HPDE6-E6E7 (cell line): ENCODE data around the gene MATR3.
A peak's percentile ranks its signal among the peaks of the same experiment; 100 is the strongest.
"Not testable (repeated sequence)": the region's sequence is repeated elsewhere in the genome, so short reads cannot be mapped to it uniquely, and the experiment has no call there.

Experiments used
- DNase-seq: peaks from one replicate; pipeline ENCODE4 v3.0.0; 2011; ENCODE audit warnings: missing footprints; ENCODE audit errors: extremely low spot score

The MATR3 gene

DNA sequence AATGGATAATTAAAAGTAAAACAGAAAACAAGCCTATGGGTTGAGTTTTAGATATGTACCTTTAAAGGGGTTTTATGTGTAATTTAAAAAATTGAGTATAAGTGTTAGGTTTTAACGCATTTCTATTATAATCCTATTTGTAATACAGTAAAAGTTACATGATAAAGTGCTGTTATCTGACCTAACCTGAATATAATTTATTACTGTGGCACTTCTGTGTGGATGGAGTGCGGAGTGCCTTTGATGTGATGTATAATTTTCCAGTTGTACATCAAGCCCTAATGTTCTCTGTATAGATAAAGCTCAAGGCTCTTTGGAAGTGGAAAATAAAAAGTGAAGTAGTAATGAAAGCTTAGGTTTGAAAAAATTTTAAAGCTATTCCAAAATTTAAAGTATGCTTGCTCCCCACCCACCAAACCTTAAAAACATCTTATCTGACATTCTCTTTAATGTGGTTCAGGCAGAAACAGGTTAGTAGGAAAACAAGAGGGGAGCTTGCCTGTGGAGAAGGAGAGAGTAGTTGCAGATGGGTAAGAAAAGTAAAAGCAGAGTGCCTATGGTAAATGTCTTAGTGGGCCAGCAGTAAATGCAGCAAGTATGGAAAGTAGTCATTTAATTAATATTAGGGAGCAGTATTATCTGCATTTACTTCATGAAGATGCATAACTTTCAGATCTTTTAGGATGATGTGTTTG is 4.0 kb downstream of the MATR3 start:
- no peak for DNase-seq

DNA sequence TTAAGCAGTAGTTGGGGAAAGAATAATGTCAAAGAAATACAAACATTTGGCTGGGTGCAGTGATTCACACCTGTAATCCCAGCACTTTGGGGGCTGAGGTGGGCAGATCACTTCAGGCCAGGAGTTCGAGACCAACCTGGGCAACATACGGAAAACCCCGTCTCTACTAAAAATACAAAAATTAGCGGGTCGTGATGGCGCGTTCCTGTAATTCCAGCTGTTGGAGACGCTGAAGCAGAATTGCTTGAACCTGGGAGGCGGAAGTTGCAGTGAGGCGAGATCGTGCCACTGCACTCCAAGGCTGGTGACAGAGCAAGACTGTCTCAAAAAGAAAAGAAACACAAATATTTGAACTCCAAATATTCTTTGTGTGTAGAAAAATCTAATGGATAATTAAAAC is 4.7 kb downstream of the MATR3 start:
- DNase-seq: no peak

DNA sequence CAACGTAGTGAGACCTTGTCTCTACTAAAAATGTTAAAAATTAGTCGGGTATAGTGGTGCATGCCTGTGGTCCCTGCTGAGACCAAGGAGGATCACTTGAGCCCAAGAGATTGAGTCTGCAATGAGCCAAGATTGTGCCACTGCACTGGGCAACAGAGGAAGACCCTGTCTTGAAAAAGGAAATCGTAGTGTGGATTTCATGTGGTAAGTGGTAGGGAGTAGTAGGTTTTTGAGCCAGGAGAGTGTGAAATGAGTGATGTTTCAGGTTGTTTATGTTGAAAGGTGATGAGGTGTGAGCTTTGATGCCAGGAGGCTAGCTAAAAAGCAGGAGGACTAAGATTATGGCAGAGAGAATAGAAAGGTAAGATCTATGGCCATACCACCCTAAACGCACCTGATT is 5.9 kb downstream of the MATR3 start:
- DNase-seq: no peak

DNA sequence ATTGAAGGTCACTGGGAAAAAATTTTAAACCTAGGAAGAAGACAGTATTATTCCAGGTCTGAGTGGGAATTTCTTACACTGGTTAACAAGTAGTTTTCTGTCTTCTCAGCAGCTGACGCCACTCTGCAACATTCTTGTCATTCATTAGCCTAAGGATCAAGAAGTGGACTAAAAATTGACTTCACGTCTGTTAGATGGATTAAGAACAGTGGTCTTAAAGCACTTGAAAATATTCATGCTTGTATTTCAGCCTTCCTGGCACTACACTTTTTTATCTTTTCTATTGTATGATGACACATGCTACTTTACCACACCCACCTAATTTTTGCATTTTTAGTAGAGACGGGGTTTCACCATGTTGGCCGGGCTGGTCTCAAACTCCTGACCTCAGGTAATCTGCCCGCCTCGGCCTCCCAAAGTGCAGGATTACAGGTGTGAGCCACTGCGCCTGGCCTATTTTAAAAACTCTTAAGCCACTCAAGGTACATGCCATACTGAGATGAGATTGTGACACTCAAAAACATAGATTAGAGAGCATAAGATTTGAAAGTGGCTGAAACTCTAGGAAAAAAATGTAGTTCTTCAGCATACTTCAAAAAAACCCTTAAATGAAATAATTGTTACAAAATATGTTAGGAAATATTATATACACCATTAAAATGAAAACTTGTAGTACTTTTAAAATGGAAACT is 8.4 kb downstream of the MATR3 start:
- DNase-seq: no peak

DNA sequence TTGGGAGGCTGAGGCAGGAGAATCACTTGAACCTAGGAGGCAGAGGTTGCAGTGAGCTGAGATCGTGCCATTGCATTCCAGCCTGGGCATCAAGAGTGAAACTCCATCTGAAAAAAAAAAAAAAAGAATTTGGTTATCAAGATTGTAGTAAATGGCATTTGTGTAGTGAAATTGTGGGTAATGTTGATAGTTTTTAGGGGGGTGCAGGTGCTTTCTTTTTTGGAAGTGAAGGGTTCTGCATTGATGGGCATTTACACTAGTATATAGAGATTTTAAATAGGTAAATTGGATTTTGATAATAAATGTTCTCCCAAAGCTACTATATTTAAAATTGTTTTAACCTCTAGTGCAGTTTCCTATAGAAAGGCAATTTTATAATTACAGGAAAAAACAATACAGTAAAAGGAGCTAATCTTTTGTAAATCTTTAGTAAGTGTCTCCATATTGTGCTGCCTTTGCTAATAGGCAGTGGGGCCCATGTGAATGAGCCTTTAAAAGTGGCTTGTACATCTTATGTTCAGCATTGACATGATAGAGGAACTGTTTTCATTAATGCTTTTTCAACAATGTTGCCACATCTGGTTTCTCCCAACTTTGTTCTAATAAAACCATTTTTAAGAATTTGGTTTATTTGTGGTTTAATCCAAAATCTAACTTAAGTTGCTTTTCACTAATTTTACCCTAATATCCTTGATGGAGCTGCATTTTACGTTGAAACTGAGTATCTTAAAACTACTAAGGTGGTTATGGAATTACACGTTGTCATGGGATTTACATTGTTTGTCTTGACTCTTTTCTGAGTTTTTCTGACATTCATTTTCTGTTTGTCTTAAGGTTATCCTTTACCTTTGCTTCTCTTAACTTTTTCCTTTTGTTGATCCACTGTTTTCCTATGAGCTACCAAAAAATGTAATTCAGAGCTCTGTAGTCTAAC is 11.1 kb downstream of the MATR3 start:
- DNase-seq: no peak

DNA sequence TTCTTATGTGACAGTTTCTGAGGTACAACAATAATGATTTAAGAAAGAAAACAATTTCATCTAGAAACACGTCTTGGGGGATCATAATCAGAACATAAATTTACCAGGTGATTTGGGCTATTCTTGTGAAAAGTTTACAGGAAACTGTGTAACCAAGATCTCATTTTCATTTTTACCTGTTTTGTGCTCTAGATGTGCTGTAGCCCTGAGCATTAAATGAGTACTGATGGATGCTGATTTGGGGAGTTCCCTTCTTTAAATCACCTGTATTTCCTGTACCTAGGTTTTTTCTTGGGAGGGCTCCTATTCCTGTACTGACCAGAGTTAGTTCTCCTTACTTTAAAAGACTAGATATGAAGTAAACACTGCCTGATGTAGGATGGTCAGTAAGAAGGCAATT is 12.7 kb downstream of the MATR3 start:
- no peak for DNase-seq

DNA sequence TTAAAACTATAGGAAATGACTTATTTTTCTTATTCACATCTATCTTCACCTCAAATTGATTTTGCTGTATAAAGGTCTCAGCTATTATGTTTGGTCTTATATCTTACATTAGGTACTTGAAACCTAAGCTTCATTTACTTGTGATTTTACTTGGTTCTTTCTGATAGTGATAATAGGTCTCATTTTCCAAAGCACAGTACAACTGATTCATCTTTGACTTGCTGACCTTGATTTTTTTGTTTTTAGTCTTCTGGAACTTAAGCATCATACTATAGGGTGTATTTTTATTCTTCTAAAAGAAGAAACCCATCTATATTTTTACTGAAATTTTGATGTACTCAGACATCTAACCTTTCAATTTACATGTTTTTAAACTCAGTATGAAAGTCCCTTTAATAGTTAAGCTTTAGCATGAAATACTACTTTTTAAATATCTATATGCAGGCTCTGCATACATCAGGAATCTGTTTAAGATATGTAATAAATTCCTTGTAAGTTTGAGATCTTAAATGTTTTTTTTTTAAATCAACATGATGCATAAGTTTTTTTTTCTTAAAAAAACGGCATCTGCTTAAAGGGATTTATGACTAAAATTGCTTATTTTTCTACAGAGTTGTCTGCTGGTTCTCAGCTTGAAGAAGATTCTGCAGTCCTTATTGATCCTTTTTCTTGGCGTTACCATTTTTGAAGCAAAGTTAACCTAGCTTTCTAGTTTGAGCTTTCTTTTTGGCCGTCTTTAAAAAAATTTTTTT is 13.3 kb downstream of the MATR3 start:
- DNase-seq: no peak

DNA sequence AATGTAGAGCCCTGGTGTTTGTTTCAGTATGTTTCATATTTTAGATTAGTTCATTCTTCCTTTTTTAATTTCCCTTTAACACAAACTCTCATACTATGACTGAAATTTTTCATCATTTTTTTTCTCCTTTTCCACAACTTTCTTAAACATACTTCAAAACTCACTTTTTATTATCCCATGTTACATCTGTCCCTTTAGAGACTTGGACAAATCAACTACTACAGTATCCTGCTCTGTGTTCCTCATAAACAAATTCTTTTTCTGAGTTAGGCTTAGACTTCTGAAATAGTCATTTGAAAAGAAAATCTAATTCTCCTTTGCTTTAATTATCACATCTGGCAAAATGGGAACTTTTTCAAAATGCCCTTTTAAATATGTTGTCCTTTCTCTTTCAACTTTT is 15.3 kb downstream of the MATR3 start:
- no peak for DNase-seq

DNA sequence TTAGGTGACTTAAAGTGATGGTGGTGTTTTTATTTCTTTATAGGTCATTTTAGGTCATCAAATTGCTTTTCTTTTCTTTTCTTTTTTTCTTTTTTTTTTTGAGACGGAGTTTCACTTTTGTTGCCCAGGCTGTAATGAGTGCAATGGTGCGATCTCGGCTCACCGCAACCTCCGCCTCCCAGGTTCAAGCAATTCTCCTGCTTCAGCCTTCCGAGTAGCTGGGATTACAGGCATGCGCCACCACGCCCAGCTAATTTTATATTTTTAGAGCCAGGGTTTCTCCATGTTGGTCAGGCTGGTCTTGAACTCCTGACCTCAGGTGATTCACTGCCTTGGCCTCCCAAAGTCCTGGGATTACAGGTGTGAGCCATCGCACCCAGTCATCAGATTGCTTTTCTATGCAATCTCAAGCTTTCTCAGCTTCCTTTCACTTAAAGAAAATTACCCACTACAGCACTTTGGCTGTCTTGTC is 17.2 kb downstream of the MATR3 start:
- peak; percentile 57 for DNase-seq

DNA sequence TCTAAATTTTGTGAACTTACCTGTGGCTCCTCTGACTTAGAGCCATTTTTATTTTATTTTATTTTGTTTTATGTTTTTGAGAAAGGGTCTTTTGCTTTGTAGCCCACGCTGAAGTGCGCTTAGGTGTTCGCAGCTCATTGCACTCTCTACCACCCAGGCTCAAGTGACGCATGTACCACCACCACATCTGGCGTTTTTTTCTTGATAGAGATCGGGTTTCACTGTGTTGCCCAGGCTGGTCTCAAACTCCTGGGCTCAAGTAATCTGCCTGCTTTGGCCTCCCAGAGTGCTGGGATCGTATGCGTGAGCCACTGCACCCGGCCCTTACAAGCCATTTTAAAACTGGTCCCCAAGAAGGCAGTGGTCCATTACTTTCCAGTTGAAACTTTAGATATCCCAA is 18.5 kb downstream of the MATR3 start:
- no peak for DNase-seq

DNA sequence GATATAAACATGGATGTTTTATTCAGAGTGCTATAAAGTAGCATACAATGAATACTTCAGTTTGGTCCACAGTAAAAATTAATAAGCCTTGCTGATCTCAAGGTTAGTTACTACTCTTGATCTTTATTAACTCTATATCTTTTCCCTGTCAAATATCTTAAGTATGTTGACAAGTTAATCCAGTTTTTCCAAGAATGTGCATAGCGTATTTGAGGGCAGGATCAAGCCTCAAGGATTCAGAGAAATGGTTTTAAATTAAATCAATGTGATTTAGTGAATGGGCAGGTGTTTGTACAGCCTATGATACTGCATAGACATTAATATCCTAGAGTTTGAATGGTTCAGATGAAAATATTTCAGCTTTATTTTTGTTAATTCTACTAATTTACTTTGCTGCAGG is 20.7 kb downstream of the MATR3 start:
- DNase-seq: no peak

DNA sequence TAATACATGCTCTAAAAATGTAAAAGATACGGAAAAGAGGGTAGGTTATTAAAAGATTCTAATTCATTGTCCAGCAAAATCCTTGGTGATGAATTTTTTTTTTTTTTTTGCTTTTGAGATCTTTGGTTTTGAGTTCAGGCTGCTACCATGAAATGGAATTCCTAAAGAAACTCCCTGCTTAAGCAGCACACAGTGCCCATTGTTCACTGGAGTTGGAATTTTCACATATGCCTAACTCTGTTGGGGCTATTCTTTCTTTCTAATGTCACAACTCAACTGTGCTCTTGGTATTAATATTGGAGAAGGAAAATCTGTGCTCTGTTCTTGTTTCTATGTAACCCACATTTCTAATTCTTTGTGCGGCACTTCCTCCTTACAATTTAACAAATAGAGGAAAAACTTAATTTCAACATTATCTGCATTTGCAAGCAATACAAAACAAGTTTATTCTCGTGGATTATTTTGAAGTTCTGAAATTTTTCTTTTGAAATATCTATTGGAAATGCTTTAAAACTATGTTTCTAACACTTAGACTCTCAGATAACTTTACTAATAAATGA is 21.6 kb downstream of the MATR3 start:
- no peak for DNase-seq

DNA sequence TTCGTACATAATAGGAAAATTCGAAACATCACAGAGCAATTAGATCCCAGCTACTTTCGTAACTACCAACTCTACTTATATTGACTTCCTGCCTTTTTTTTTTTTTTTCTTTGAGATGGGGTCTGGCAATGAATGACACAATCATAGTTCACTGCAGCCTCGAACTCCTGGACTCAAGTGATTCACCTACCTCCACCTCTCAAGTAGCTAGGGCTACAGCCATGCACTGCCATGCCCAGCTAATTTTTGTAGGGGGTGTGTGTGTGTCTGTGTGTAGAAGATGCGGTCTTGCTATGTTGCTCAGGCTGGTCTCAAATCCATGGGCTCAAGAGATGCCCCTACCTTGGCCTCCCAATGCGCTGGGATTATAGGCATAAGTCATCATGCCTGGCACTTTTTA is 42.3 kb downstream of the MATR3 start:
- DNase-seq: no peak

DNA sequence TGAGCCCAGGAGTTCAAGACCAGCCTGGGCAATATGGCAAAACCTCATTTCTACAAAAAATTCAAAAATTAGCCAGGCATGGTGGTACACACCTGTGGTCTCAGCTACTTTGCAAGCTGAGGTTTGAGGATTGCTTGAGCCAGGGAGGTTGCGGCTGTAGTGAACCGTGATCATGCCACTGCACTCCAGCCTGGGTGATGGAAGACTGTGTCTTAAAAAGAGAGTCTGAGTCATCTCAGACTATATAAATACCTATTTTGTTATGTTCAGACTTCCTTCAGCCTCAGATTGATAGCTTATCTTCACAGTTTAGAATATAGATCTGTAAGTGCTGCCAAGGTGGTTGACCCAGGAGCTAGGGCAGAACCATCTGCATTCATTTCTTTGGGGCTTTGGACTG is 46.5 kb downstream of the MATR3 start:
- no peak for DNase-seq

DNA sequence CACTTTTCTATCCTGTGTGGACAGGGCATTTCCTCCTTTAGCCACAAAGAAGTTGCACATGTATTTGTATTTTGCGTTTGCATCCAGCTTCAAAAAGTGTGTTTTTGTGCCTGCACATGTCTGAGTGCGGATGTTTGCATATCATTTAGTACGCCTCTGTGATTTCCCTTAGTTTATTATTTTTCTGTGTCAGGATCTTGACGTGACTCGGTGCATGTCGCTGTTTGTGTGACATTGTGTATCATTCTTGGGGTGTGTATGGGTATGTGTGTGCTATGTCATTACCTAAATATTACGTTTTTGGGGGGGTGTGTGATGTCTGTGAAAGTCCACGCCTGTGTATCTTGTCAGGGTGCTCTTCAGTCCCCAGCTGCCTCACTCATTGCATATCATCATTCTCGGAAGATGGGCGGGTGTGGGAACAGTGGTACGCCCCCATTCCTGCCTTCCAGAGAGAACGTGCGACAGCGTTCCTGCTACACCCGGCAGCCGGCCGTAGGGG is 47.7 kb downstream of the MATR3 start:
- no peak for DNase-seq

DNA sequence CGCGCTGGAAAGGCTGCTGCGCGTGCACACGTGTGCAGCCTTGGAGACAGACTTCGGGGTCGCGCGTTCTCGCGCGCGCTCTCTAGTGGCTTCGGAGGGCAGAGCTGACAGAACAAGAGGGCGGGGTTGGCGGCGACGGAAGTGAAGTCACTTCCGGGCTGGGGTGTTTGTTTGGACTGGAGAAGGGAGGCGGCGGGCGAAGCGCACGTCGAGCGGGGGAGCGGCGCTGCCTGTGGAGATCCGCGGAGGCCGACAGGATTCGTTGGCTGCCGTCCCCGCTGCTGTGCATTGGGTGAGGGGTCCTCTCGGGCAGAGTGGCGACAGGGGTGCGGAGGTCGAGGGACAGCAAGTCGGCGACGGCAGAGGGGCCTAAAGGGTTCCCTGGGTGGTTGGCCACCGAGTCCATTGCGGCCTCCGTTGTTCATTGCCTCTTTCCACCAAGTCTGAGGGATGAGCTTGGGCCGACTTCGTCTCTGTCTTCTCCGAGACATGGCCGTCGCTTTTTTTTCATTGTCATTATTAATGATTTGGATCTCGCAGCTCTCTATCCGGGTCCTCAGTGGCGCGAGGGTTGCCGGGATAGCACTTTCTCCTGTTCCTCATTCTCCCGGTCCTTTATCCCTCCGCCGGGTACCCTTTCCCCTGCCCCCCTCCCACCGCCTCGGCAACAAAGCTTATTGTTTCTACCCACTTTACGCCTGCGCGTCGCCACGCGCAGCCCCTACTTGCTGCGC is 48.3 kb downstream of the MATR3 start, which contains the start of gene PAIP2:
Gene PAIP2 (plus strand): TSS at position 166 of the 734 bp plus-strand sequence. CDS start 21,931 bp downstream, outside the sequence.
- DNase-seq: peak; percentile 89

DNA sequence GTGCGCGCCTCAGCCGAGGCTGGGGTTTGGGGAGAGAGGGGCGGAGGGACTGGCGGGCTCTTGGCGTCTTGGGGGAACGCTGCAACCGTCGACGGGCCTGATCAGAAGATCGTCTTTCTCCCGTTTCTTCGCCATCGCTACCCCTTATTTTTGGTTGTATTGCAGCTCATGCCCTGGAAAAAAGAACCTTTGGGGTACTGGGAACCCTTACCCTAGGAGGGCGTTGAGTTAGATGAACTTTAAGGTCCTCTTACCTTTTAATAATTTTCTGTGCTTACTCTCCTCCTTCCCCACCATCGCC is 48.8 kb downstream of the MATR3 start:
- no peak for DNase-seq

DNA sequence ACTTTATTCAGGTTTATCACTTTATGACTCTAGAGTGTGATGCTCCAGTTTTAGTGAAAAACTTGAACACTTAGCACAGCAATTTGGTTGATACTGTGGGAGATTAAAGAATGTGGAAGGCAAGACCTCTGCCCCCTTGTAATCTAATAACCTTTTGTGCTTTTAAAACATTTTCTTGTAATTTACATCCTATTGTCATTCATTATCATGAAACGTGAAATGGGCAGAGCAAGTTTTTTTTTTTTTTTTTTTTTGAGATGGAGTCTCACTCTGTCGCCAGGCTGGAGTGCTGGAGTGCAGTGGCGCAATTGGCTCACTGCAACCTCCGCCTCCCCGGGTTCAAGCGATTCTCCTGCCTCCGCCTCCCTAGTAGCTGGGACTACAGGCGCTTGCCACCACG is 49.9 kb downstream of the MATR3 start:
- DNase-seq: no peak

DNA sequence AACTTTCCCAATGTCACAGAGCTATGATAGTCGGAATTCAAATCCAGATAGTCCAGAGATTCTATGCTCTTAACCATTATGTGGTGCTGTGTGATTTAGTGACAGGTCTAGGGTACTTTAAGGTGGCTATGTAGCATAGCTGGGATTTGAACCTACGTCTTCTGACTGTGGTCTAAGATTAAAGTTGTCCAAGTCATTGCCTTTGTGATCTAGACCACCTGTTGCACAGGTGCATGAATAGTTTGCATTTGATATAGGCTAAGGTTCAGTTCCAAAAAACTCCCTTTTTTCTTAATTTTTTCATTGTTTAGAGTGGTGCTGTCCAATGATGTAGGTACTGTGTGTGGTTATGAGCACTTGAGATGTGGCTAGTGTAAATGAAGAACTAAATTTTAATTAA is 50.6 kb downstream of the MATR3 start:
- DNase-seq: no peak

DNA sequence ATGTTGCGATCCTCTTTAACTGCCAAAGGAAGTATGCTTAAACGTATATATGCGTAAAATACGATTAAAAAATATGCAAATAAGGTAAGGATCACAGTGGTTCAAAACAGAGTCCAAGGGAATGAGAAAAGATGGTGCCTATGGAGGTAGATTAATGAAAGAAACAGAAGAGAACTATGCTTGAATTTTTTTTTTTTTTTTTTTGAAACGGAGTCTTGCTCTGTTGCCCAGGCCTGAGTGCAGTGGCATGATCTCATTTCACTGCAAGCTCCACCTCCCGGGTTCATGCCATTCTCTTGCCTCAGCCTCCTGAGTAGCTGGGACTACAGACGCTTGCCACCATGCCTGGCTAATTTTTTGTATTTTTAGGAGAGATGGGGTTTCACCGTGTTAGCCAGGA is 51.9 kb downstream of the MATR3 start:
- not testable (repeated sequence) for DNase-seq

DNA sequence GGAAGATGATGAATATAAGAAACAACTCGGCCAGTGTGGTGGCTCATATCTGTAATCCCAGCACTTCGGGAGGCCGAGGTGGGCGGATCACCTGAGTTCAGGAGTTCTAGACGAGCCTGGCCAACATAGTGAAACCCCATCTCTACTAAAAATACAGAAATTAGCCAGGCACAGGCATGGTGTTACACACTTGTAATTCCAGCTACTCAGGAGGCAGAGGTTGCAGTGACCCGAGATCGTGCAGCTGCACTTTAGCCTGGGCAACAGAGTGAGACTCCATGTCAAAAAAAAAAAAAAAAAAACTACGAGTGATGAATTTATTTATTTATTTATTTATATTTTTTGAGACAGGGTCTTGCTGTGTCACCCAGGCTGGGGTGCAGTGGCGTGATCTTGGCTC is 54.3 kb downstream of the MATR3 start:
- not testable (repeated sequence) for DNase-seq
